Loucy (cell line): ENCODE data around the gene FAM161B.

Source experiments
- H2AFZ ChIP-seq: fragments of 200-600 bp; sonication (generic); 2 replicates; pipeline ENCODE4 v1.6.0; 2016; ENCODE audit warnings: antibody characterized with exemption, mild to moderate bottlenecking, low read length, moderate library complexity
- H3F3A ChIP-seq: fragments of 200-600 bp; 2 replicates; pipeline ENCODE4 v1.6.0; 2016; ENCODE audit warnings: antibody characterized with exemption, low read depth, mild to moderate bottlenecking
- H3K27me3 ChIP-seq: fragments of 200-600 bp; sonication (generic); 2 replicates; pipeline ENCODE4 v1.6.1; 2014; ENCODE audit warnings: low read length, mild to moderate bottlenecking; ENCODE audit not compliant: insufficient read depth, poor library complexity, severe bottlenecking
- H3K36me3 ChIP-seq: fragments of 200-600 bp; sonication (generic); 2 replicates; pipeline ENCODE4 v1.6.1; 2016; ENCODE audit warnings: low read length; ENCODE audit not compliant: insufficient read depth
- H3K4me1 ChIP-seq: fragments of 200-600 bp; sonication (generic); 2 replicates; pipeline ENCODE4 v1.5.1; 2014; ENCODE audit warnings: low read length, mild to moderate bottlenecking; ENCODE audit not compliant: insufficient read depth, poor library complexity, severe bottlenecking
- H3K4me2 ChIP-seq: fragments of 200-600 bp; sonication (generic); 2 replicates; pipeline ENCODE4 v1.6.0; 2014; ENCODE audit warnings: antibody characterized with exemption, low read length, low read depth, mild to moderate bottlenecking; ENCODE audit not compliant: poor library complexity, severe bottlenecking
- H3K4me3 ChIP-seq: fragments of 200-600 bp; sonication (generic); 2 replicates; pipeline ENCODE4 v1.5.1; 2014; ENCODE audit warnings: low read length, mild to moderate bottlenecking, mixed read lengths; ENCODE audit not compliant: poor library complexity, severe bottlenecking
- H3K79me2 ChIP-seq: fragments of 200-600 bp; sonication (generic); 2 replicates; pipeline ENCODE4 v1.6.1; 2014; ENCODE audit warnings: low read length; ENCODE audit not compliant: insufficient read depth
- H3K9ac ChIP-seq: fragments of 200-600 bp; sonication (generic); 2 replicates; pipeline ENCODE4 v1.6.0; 2014; ENCODE audit warnings: mild to moderate bottlenecking, low read depth, low read length, moderate library complexity; ENCODE audit not compliant: poor library complexity, severe bottlenecking
- H3K9me2 ChIP-seq: fragments of 200-600 bp; sonication (generic); replicated peaks from 2 replicates; pipeline ENCODE4 v1.6.1; 2016; ENCODE audit warnings: low read depth, low read length, mixed read lengths
- H3K9me3 ChIP-seq: fragments of 200-600 bp; sonication (generic); 2 replicates; pipeline ENCODE4 v1.6.1; 2014; ENCODE audit warnings: mild to moderate bottlenecking, antibody characterized with exemption, low read length, low read depth; ENCODE audit not compliant: insufficient read depth
- H4K20me1 ChIP-seq: fragments of 200-600 bp; sonication (generic); 2 replicates; pipeline ENCODE4 v1.6.0; 2014; ENCODE audit warnings: antibody characterized with exemption, low read length, mild to moderate bottlenecking; ENCODE audit not compliant: insufficient read depth, poor library complexity, severe bottlenecking
- EZH2phosphoT487 ChIP-seq: fragments of 200-600 bp; IDR thresholded peaks from 2 replicates; pipeline ENCODE4 v1.6.1; 2018; ENCODE audit warnings: antibody characterized with exemption, mild to moderate bottlenecking, moderate library complexity, borderline replicate concordance
- TF ChIP-seq, protein P1 (sequence below): fragments of 200-600 bp; sonication (generic); conservative IDR thresholded peaks from 2 replicates; pipeline ENCODE4 v1.5.1; 2014; ENCODE audit warnings: mild to moderate bottlenecking, antibody characterized with exemption, low read length

The FAM161B gene

DNA sequence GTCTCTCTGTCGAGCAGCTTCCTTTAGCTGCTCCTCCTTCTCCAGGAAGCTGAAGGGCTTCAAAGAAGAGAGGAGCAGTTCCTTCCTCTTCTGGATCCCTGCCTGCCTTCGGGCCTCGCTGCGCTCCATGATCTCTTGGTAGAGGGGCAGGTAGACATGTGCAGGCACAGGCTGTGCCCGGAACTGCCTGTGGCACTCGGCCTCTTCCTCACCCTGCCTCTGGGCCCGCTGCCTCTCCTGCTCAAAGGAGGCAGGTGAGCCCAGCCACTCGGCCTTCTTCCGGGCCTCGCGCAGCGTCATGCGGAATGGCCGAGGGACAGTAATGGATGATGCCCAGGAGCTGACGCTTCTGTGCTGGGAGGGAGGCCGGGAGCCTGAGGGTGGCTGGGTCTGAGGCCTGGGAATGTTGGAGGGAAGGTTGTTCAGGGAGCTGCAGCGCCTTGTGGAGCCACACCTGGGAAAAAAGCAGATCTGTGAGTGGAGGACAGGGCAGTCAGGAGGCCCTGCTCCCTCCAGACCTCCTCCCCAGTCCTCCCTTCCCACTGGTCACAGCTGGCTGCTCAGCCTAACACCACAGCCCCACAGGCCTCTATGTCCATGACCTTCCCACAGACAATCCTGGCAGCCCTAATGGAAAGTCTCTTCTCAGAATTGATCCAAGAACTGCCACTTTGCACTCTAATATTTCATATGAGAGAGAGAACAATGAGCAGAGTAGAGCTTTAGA, 5.3 kb downstream of the FAM161B start:
- H3K4me2 ChIP-seq, result no peak overlapping the region

GRCh38 chr14:73943083-73943482, 6.8 kb downstream of the FAM161B start:
- Histone ChIP-seq H3K9me2 (no peaks in the 10 kb centered on the region), H3K9ac (no peak overlapping the region), H3K27me3 (no peaks in the 10 kb centered on the region), H3F3A (no peaks in the 10 kb centered on the region), H2AFZ (no peak overlapping the region), H3K4me3 (no peak overlapping the region), H3K36me3 (no peaks in the 10 kb centered on the region), H3K4me1 (no peaks in the 10 kb centered on the region), H4K20me1 (no peaks in the 10 kb centered on the region), H3K4me2 (no peak overlapping the region), H3K9me3 (no peaks in the 10 kb centered on the region), H3K79me2 (no peaks in the 10 kb centered on the region)
- no peak for TF ChIP-seq EZH2phosphoT487
- TF ChIP-seq, protein P1, sequence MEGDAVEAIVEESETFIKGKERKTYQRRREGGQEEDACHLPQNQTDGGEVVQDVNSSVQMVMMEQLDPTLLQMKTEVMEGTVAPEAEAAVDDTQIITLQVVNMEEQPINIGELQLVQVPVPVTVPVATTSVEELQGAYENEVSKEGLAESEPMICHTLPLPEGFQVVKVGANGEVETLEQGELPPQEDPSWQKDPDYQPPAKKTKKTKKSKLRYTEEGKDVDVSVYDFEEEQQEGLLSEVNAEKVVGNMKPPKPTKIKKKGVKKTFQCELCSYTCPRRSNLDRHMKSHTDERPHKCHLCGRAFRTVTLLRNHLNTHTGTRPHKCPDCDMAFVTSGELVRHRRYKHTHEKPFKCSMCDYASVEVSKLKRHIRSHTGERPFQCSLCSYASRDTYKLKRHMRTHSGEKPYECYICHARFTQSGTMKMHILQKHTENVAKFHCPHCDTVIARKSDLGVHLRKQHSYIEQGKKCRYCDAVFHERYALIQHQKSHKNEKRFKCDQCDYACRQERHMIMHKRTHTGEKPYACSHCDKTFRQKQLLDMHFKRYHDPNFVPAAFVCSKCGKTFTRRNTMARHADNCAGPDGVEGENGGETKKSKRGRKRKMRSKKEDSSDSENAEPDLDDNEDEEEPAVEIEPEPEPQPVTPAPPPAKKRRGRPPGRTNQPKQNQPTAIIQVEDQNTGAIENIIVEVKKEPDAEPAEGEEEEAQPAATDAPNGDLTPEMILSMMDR, result no peak

More for the DNA sequence above, 5.3 kb downstream of the FAM161B start:
- no peaks in the 10 kb centered on the region for H3F3A ChIP-seq
- H3K4me3 ChIP-seq, result no peak overlapping the region
- no peak overlapping the region for H3K9ac ChIP-seq
- no peaks in the 10 kb centered on the region for H3K4me1 ChIP-seq
- no peaks in the 10 kb centered on the region for H3K27me3 ChIP-seq
- no peaks in the 10 kb centered on the region for H3K9me3 ChIP-seq
- no peak for TF ChIP-seq EZH2phosphoT487
- TF ChIP-seq, protein P1, result no peak
- H3K36me3 ChIP-seq, result no peaks in the 10 kb centered on the region
- no peak overlapping the region for H2AFZ ChIP-seq
- no peaks in the 10 kb centered on the region for H3K9me2 ChIP-seq
- no peaks in the 10 kb centered on the region for H3K79me2 ChIP-seq
- H4K20me1 ChIP-seq, result no peaks in the 10 kb centered on the region

- Histone ChIP-seq H3K4me1 (no peaks in the 10 kb centered on the region), H3K36me3 (no peaks in the 10 kb centered on the region), H3K4me2 (no peak overlapping the region), H3K9me3 (no peaks in the 10 kb centered on the region), H4K20me1 (no peaks in the 10 kb centered on the region), H3K9me2 (no peaks in the 10 kb centered on the region), H3K79me2 (no peaks in the 10 kb centered on the region), H3K9ac (no peak overlapping the region), H2AFZ (no peak overlapping the region), H3K27me3 (no peaks in the 10 kb centered on the region), H3F3A (no peaks in the 10 kb centered on the region), H3K4me3 (no peak overlapping the region)
- TF ChIP-seq, protein P1, result no peak
- no peak for TF ChIP-seq EZH2phosphoT487
Measured at GRCh38 chr14:73942180-73942579, 7.7 kb downstream of the FAM161B start.
